Ectodermal cell (in vitro differentiated cells): ENCODE data around the gene CPNE9.

ENCODE experiments used
- H3K27ac ChIP-seq: 2 replicates; pipeline ENCODE4 v1.7.0; 2013; ENCODE audit warnings: mild to moderate bottlenecking, low read depth, low read length; ENCODE audit not compliant: insufficient read depth, poor library complexity, severe bottlenecking
- H3K27me3 ChIP-seq: 2 replicates; pipeline ENCODE4 v1.7.0; 2013; ENCODE audit warnings: mild to moderate bottlenecking, low read length; ENCODE audit not compliant: insufficient read depth, control insufficient read depth, poor library complexity, severe bottlenecking
- H3K36me3 ChIP-seq: one replicate; pipeline ENCODE4 v1.7.0; 2013; ENCODE audit warnings: low read length; ENCODE audit not compliant: control insufficient read depth, insufficient read depth
- H3K4me1 ChIP-seq: one replicate; pipeline ENCODE4 v1.7.0; 2013; ENCODE audit warnings: low read length; ENCODE audit not compliant: control insufficient read depth, insufficient read depth
- H3K4me3 ChIP-seq: 2 replicates; pipeline ENCODE4 v1.7.0; 2013; ENCODE audit warnings: low read depth, low read length, control low read depth; ENCODE audit not compliant: insufficient read depth
- H3K9me3 ChIP-seq: 2 replicates; pipeline ENCODE4 v1.7.0; 2013; ENCODE audit warnings: mild to moderate bottlenecking, low read length, moderate library complexity; ENCODE audit not compliant: control insufficient read depth
- WGBS, 2 experiments: methylation state at CpG; one replicate each; pipeline ENCODE4 v1.1.7; 2013; ENCODE audit warnings: missing lambda C conversion rate in 2 of 2; 5-methylcytosine and 5-hydroxymethylcytosine counted together

CPNE9 gene

GRCh38 chr3:9686703-9687102 lies 16.9 kb upstream of the CPNE9 start:
- WGBS, 2 experiments, result 93 to 94% methylated on average over 3 of the region's 3 CpGs
- Histone ChIP-seq H3K4me3 (no peak overlapping the region), H3K4me1 (no peaks in the 10 kb centered on the region), H3K27ac (no peak overlapping the region), H3K9me3 (no peaks in the 10 kb centered on the region), H3K27me3 (no peaks in the 10 kb centered on the region), H3K36me3 (peaks cover 37% of the 10 kb centered on the region)

GRCh38 chr3:9687514-9687913 lies 16.1 kb upstream of the CPNE9 start:
- no peaks in the 10 kb centered on the region for H3K27me3 ChIP-seq
- no peaks in the 10 kb centered on the region for H3K9me3 ChIP-seq
- H3K4me3 ChIP-seq, result no peak overlapping the region
- 94 to 95% methylated on average over 7 of the region's 7 CpGs for WGBS, 2 experiments
- H3K4me1 ChIP-seq, result no peaks in the 10 kb centered on the region
- no peak overlapping the region for H3K27ac ChIP-seq
- peaks cover 37% of the 10 kb centered on the region for H3K36me3 ChIP-seq

- 94 to 95% methylated on average over 5 of the region's 5 CpGs for WGBS, 2 experiments
- H3K27ac ChIP-seq, result no peak overlapping the region
- H3K36me3 ChIP-seq, result peaks cover 36% of the 10 kb centered on the region
- H3K27me3 ChIP-seq, result no peaks in the 10 kb centered on the region
- no peaks in the 10 kb centered on the region for H3K9me3 ChIP-seq
- H3K4me3 ChIP-seq, result no peak overlapping the region
- H3K4me1 ChIP-seq, result no peaks in the 10 kb centered on the region
Observed at GRCh38 chr3:9688961-9689360, 14.7 kb upstream of the CPNE9 start.

GRCh38 chr3:9689757-9690156 lies 13.9 kb upstream of the CPNE9 start:
- Histone ChIP-seq H3K36me3 (peaks cover 29% of the 10 kb centered on the region), H3K27ac (no peak overlapping the region), H3K9me3 (no peaks in the 10 kb centered on the region), H3K4me3 (no peak overlapping the region), H3K27me3 (no peaks in the 10 kb centered on the region), H3K4me1 (no peaks in the 10 kb centered on the region)
- 91 to 92% methylated on average over 4 of the region's 4 CpGs for WGBS, 2 experiments

GRCh38 chr3:9690451-9691450 lies 12.9 kb upstream of the CPNE9 start:
- no peaks in the 10 kb centered on the region for H3K27me3 ChIP-seq
- no peaks in the 10 kb centered on the region for H3K4me1 ChIP-seq
- no peaks in the 10 kb centered on the region for H3K9me3 ChIP-seq
- WGBS, 2 experiments, result 96% methylated on average over 15 of the region's 15 CpGs
- peaks cover 26% of the 10 kb centered on the region for H3K36me3 ChIP-seq
- no peak overlapping the region for H3K4me3 ChIP-seq
- no peak overlapping the region for H3K27ac ChIP-seq

GRCh38 chr3:9691636-9692035 lies 12.0 kb upstream of the CPNE9 start:
- Histone ChIP-seq H3K27ac (no peak overlapping the region), H3K36me3 (peaks cover 25% of the 10 kb centered on the region), H3K27me3 (no peaks in the 10 kb centered on the region), H3K9me3 (no peaks in the 10 kb centered on the region), H3K4me1 (no peaks in the 10 kb centered on the region), H3K4me3 (no peak overlapping the region)
- 97% methylated on average over 2 of the region's 2 CpGs for WGBS, 2 experiments

GRCh38 chr3:9692416-9692815 lies 11.2 kb upstream of the CPNE9 start:
- Histone ChIP-seq H3K4me1 (no peaks in the 10 kb centered on the region), H3K4me3 (no peak overlapping the region), H3K36me3 (peaks cover 28% of the 10 kb centered on the region), H3K27me3 (no peaks in the 10 kb centered on the region), H3K27ac (no peak overlapping the region), H3K9me3 (no peaks in the 10 kb centered on the region)
- 94 to 95% methylated on average over 5 of the region's 5 CpGs for WGBS, 2 experiments

- WGBS, 2 experiments, result 66 to 71% methylated on average over 4 of the region's 4 CpGs
- Histone ChIP-seq H3K9me3 (no peaks in the 10 kb centered on the region), H3K36me3 (peaks cover 12% of the 10 kb centered on the region), H3K4me1 (peaks cover 5% of the 10 kb centered on the region), H3K27me3 (no peaks in the 10 kb centered on the region), H3K4me3 (no peak overlapping the region), H3K27ac (no peak overlapping the region)
Observed at GRCh38 chr3:9695345-9695744, 8.3 kb upstream of the CPNE9 start.

GRCh38 chr3:9695746-9696145 lies 7.9 kb upstream of the CPNE9 start:
- H3K36me3 ChIP-seq, result peaks cover 12% of the 10 kb centered on the region

GRCh38 chr3:9696480-9697220 lies 7.0 kb upstream of the CPNE9 start:
- H3K27ac ChIP-seq, result no peak overlapping the region
- H3K36me3 ChIP-seq, result peaks cover 12% of the 10 kb centered on the region
- H3K4me3 ChIP-seq, result no peak overlapping the region
- peaks cover 5% of the 10 kb centered on the region for H3K4me1 ChIP-seq
- no peaks in the 10 kb centered on the region for H3K27me3 ChIP-seq
- H3K9me3 ChIP-seq, result no peaks in the 10 kb centered on the region
- WGBS, 2 experiments, result 86 to 87% methylated on average over 4 to 5 of the region's 5 CpGs

More at GRCh38 chr3:9695746-9696145, 7.9 kb upstream of the CPNE9 start:
- no peaks in the 10 kb centered on the region for H3K27me3 ChIP-seq
- no peak overlapping the region for H3K4me3 ChIP-seq
- H3K9me3 ChIP-seq, result no peaks in the 10 kb centered on the region
- H3K27ac ChIP-seq, result no peak overlapping the region
- H3K4me1 ChIP-seq, result peaks cover 5% of the 10 kb centered on the region
- 94 to 95% methylated on average over 7 of the region's 7 CpGs for WGBS, 2 experiments
